ENCODE data around the gene MAPK9. TPM values are rescaled to one million over a fixed set of nuclear protein-coding genes. Genes with fewer than 3 reads are reported as not detected.

Gene MAPK9
- total and polyA plus RNA-seq, 2 donors from 2014 or later, result 17.3 to 30.9 TPM

DNA sequence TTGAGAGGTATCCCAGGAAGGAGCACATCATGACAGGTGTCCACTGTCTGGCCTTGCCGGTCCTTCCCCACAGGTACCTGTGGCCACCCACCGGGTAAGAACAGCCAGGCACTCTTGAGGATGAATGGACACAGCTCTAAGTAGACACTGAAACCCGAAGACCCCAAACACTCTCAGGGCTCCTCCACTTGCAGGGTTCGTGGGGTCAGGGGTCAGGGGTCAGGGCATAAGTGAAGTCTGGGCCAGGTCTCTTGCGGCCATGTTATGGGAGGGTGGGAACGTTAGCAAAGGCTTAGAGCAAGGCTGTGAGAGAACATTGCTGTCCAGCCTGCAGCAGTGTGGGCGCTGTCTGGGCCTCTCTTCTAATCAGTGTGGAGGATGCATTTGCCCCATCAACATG is 40.0 kb downstream of the MAPK9 start:
- peaks cover 0 to 37% (median 22%) of the 10 kb centered on the region in 3 donors for H3K36me3 ChIP-seq (ENCODE audit: control insufficient read depth in 2 of 3, insufficient read depth in 3 of 3, low read length in 3 of 3)

DNA sequence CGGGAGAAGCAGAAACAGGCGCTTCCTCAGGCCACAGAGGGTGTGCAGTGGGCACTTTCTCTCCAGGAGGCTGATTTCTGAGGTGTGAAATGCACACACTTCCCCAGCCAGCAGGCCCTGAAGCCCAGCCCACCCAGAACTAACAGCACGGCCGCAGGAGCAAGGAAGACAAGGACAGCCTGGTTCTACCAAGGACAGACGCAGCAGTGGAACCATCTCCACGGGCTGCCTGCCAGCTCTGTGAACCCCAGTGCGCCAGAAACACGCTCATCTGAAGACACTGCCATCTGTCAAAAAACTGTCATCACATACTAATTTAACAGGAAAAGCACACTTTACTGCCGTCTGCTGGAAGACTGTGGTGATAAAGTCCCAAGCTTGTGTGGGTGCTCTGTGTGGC is 40.7 kb downstream of the MAPK9 start:
- intact Hi-C loops (cut with DNase I), result no loop called here
- Histone ChIP-seq H3K27me3 (ENCODE audit: control insufficient read depth, insufficient read depth, low read length) (no peaks in the 10 kb centered on the region), H3K9me3 (ENCODE audit: control insufficient read depth in 2 of 3, insufficient read depth in 1 of 3, low read length in 3 of 3) (peaks cover 0 to 82% (median 25%) of the 10 kb centered on the region in 3 donors), H3K4me3 (ENCODE audit: low read length in 3 of 3) (no peak overlapping the region), H3K9ac (ENCODE audit: low read length in 3 of 3) (no peak overlapping the region), H3K27ac (ENCODE audit: low read depth in 2 of 2, low read length in 2 of 2) (no peak overlapping the region), H3K36me3 (ENCODE audit: control insufficient read depth in 2 of 3, insufficient read depth in 3 of 3, low read length in 3 of 3) (peaks cover 0 to 37% (median 18%) of the 10 kb centered on the region in 3 donors), H3K4me1 (ENCODE audit: control insufficient read depth in 2 of 3, insufficient read depth in 2 of 3, low read depth in 1 of 3, low read length in 3 of 3) (no peaks in the 10 kb centered on the region)
- no peak for FAIRE-seq
- DNase-seq, result peak in 1 of 5 donors; percentile 40
- TF ChIP-seq, protein P1, sequence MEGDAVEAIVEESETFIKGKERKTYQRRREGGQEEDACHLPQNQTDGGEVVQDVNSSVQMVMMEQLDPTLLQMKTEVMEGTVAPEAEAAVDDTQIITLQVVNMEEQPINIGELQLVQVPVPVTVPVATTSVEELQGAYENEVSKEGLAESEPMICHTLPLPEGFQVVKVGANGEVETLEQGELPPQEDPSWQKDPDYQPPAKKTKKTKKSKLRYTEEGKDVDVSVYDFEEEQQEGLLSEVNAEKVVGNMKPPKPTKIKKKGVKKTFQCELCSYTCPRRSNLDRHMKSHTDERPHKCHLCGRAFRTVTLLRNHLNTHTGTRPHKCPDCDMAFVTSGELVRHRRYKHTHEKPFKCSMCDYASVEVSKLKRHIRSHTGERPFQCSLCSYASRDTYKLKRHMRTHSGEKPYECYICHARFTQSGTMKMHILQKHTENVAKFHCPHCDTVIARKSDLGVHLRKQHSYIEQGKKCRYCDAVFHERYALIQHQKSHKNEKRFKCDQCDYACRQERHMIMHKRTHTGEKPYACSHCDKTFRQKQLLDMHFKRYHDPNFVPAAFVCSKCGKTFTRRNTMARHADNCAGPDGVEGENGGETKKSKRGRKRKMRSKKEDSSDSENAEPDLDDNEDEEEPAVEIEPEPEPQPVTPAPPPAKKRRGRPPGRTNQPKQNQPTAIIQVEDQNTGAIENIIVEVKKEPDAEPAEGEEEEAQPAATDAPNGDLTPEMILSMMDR (IDR thresholded peaks at IDR 0.05; ENCODE audit: borderline replicate concordance, extremely low read depth, insufficient read depth), result no peak

More for the DNA sequence above, 40.0 kb downstream of the MAPK9 start:
- FAIRE-seq (no peak), DNase-seq (peak in 1 of 5 donors; percentile 31)
- H3K4me1 ChIP-seq (ENCODE audit: control insufficient read depth in 2 of 3, insufficient read depth in 2 of 3, low read depth in 1 of 3, low read length in 3 of 3), result no peaks in the 10 kb centered on the region
- TF ChIP-seq, protein P1 (IDR thresholded peaks at IDR 0.05; ENCODE audit: borderline replicate concordance, extremely low read depth, insufficient read depth), result no peak
- intact Hi-C loops (cut with DNase I), result no loop called here
- H3K9me3 ChIP-seq (ENCODE audit: control insufficient read depth in 2 of 3, insufficient read depth in 1 of 3, low read length in 3 of 3), result peaks cover 0 to 89% (median 30%) of the 10 kb centered on the region in 3 donors
- H3K27ac ChIP-seq (ENCODE audit: low read depth in 2 of 2, low read length in 2 of 2), result no peak overlapping the region
- no peaks in the 10 kb centered on the region for H3K27me3 ChIP-seq (ENCODE audit: control insufficient read depth, insufficient read depth, low read length)
- no peak overlapping the region for H3K9ac ChIP-seq (ENCODE audit: low read length in 3 of 3)
- H3K4me3 ChIP-seq (ENCODE audit: low read length in 3 of 3), result no peak overlapping the region

GRCh38 chr5:180250329-180250728 is 41.6 kb downstream of the MAPK9 start:
- H3K36me3 ChIP-seq (ENCODE audit: control insufficient read depth in 2 of 3, insufficient read depth in 3 of 3, low read length in 3 of 3), result peaks cover 0 to 36% (median 18%) of the 10 kb centered on the region in 3 donors
- H3K4me1 ChIP-seq (ENCODE audit: control insufficient read depth in 2 of 3, insufficient read depth in 2 of 3, low read depth in 1 of 3, low read length in 3 of 3), result no peaks in the 10 kb centered on the region
- FAIRE-seq, result no peak
- no peak overlapping the region for H3K4me3 ChIP-seq (ENCODE audit: low read length in 3 of 3)
- TF ChIP-seq, protein P1 (IDR thresholded peaks at IDR 0.05; ENCODE audit: borderline replicate concordance, extremely low read depth, insufficient read depth), result no peak
- H3K9me3 ChIP-seq (ENCODE audit: control insufficient read depth in 2 of 3, insufficient read depth in 1 of 3, low read length in 3 of 3), result peaks cover 0 to 74% (median 17%) of the 10 kb centered on the region in 3 donors
- no peaks in the 10 kb centered on the region for H3K27me3 ChIP-seq (ENCODE audit: control insufficient read depth, insufficient read depth, low read length)
- no peak overlapping the region for H3K9ac ChIP-seq (ENCODE audit: low read length in 3 of 3)
- intact Hi-C loops (cut with DNase I), result no loop called here
- no peak overlapping the region for H3K27ac ChIP-seq (ENCODE audit: low read depth in 2 of 2, low read length in 2 of 2)
- DNase-seq, result peak in 1 of 5 donors; percentile 19

DNA sequence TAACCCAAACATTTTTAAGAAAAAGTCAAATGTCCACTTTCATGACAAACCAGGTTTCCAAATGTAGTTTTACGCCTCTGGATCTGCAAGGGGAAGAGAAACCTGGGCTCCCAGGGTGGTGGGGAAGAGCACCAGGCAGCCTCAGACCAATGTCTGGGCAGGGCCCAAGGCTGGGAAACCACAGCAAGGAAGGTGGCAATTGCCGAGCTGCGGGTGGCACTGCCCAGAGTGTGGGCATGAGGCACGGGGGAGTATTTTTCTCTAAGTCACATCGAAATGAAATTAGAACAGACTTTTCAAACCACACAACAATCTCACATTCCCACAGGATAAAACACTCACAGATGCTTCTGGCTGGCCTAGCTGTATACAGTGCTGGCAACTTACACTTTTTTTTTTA is 50.3 kb downstream of the MAPK9 start:
- FAIRE-seq, result no peak
- H3K4me3 ChIP-seq (ENCODE audit: low read length in 3 of 3), result no peak overlapping the region
- DNase-seq, result no peak
- intact Hi-C loops (cut with DNase I), result no loop called here
- no peaks in the 10 kb centered on the region for H3K27me3 ChIP-seq (ENCODE audit: control insufficient read depth, insufficient read depth, low read length)
- peaks cover 0 to 32% (median 23%) of the 10 kb centered on the region in 3 donors for H3K36me3 ChIP-seq (ENCODE audit: control insufficient read depth in 2 of 3, insufficient read depth in 3 of 3, low read length in 3 of 3)
- H3K27ac ChIP-seq (ENCODE audit: low read depth in 2 of 2, low read length in 2 of 2), result no peak overlapping the region
- no peaks in the 10 kb centered on the region for H3K4me1 ChIP-seq (ENCODE audit: control insufficient read depth in 2 of 3, insufficient read depth in 2 of 3, low read depth in 1 of 3, low read length in 3 of 3)
- H3K9ac ChIP-seq (ENCODE audit: low read length in 3 of 3), result no peak overlapping the region
- H3K9me3 ChIP-seq (ENCODE audit: control insufficient read depth in 2 of 3, insufficient read depth in 1 of 3, low read length in 3 of 3), result no peaks in the 10 kb centered on the region
- TF ChIP-seq, protein P1 (IDR thresholded peaks at IDR 0.05; ENCODE audit: borderline replicate concordance, extremely low read depth, insufficient read depth), result no peak

Measured in kidney (tissue), 14 donors.